IPS-18c (cell line): ENCODE results near the gene ASIC3.
A peak's percentile ranks its signal among the peaks of the same experiment; 100 is the strongest.

Experiments
- H3K4me3 ChIP-seq: 2 replicates; pipeline ENCODE4 v1.7.0; 2013; ENCODE audit warnings: low read depth, mild to moderate bottlenecking, low read length, moderate library complexity; ENCODE audit not compliant: insufficient read depth
- H3K9me3 ChIP-seq: one replicate; pipeline ENCODE4 v1.6.1; 2013; ENCODE audit warnings: mild to moderate bottlenecking, low read length, moderate library complexity; ENCODE audit not compliant: control insufficient read depth, insufficient read depth

ASIC3 gene

DNA sequence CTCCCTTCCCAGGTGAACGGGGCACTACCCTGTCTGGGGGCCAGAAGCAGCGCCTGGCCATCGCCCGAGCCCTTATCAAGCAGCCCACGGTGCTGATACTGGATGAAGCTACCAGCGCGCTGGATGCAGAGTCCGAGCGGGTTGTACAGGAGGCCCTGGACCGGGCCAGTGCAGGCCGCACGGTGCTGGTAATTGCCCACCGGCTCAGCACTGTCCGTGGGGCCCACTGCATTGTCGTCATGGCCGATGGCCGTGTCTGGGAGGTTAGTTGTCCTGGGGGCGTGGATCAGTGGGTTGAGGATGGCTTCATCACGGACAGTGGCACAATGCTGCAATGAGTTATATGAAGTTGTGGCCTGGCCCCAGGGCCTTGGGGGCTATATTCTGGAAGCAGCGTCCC is 4.4 kb upstream of the ASIC3 start:
- Histone ChIP-seq H3K9me3 (no peaks in the 10 kb centered on the region), H3K4me3 (no peak overlapping the region)

DNA sequence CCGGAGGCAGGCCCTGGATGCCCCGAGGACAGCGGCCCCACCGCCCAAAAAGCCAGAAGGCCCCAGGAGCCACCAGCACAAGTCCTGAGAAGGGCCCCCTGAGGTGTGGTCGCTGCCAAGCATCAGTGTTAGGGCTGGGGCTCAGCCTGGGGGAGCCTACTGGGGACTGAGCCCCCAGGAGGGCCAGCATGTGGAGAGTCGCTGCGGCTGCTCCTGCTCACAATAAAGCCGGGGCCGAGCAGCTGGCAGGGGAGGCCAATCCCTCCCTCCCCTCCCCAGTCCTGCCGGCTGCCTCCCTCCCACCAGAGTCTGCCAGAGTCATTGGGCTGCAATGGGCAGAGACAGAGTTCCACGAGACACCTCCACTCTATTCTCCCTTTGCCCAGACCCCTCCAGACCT is 3.1 kb upstream of the ASIC3 start:
- Histone ChIP-seq H3K4me3 (no peak overlapping the region), H3K9me3 (no peaks in the 10 kb centered on the region)

DNA sequence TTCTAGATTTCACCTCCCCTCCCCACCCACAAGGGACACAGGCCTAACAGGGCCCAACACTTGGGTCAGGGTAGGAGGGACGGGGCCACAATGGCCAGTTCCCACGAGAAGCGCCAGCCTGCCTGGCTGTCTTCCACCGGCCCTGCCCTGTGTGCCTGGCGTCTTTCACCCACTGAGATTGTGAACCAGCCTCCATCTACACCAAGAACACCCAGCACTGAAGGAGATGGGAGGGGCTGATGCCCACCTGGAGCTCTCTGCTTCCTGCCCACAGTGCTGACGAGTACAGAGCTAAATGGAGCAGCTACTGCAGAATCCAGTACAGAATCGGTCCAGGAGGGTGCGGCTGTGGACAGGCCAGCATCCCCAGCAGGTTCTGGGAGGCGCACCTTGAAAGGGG is 2.4 kb upstream of the ASIC3 start:
- H3K4me3 ChIP-seq = no peak overlapping the region
- H3K9me3 ChIP-seq = no peaks in the 10 kb centered on the region

DNA sequence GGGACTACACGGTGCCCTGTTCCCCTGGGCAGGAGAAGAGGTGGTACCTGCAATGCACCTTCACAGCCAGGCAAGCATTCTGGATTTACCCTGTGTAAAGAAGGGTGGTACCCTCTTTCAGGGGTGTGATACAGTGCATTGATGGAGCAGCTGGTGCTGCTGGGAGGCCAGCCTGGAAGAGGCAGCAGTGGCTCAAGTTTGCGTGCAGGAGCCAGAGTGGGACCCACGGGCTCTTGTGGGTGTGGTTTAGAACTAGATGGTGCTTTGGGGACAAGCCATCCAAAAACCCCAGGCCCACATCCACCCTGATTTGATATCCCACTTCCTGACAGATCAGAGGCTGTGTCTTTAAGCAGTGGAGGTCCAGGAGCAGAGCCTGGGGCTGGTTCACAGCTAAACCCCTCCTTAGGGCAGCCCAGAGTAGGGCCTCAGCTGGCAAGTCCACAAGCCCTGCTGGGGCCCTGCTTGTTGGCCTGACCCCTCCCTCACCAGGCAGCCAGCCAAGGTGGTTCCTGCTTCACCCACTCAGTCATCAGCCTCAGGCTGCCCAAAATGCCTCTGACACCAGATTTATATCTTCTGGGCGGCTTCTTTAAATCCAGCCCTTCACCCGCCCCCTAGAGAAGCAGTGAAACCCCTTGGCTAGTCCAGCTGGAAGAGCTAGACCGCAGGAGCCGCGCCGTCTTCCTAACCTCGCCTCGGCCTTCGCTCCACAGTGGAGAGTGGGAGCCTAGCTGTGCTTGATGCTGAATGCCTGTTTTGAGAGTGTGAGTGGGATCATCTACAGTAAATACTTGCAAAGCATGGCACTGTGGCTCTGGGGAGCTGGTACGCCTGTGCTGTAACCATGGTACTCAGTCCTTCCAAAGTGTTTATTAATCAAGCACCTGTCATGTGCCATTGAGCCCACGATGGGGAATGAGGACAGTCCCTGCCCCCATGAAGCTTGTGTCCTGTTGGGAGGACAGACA is 1.4 kb upstream of the ASIC3 start:
- H3K9me3 ChIP-seq = no peaks in the 10 kb centered on the region
- no peak overlapping the region for H3K4me3 ChIP-seq

DNA sequence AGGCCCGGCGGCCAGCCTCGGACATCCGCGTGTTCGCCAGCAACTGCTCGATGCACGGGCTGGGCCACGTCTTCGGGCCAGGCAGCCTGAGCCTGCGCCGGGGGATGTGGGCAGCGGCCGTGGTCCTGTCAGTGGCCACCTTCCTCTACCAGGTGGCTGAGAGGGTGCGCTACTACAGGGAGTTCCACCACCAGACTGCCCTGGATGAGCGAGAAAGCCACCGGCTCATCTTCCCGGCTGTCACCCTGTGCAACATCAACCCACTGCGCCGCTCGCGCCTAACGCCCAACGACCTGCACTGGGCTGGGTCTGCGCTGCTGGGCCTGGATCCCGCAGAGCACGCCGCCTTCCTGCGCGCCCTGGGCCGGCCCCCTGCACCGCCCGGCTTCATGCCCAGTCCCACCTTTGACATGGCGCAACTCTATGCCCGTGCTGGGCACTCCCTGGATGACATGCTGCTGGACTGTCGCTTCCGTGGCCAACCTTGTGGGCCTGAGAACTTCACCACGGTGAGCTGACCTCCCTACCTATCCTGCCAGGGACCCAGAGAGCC is 656 bp downstream of the ASIC3 start:
- Histone ChIP-seq H3K9me3 (no peaks in the 10 kb centered on the region), H3K4me3 (no peak overlapping the region)

DNA sequence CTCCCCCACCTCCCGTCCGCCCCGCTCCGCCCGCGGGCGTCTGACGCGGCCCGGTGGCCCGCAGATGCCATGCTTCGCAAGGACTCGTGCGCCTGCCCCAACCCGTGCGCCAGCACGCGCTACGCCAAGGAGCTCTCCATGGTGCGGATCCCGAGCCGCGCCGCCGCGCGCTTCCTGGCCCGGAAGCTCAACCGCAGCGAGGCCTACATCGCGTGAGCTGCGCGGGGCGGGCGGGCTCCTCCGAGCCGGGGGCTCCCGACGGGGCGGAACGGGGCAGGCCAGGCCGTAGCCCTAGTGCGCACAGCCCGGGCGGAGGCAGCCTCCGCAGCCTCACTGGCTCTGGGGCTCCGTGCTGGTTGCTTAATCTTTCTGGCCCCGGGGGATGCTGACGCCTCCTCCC is 2.8 kb downstream of the ASIC3 start:
- no peaks in the 10 kb centered on the region for H3K9me3 ChIP-seq
- no peak overlapping the region for H3K4me3 ChIP-seq

DNA sequence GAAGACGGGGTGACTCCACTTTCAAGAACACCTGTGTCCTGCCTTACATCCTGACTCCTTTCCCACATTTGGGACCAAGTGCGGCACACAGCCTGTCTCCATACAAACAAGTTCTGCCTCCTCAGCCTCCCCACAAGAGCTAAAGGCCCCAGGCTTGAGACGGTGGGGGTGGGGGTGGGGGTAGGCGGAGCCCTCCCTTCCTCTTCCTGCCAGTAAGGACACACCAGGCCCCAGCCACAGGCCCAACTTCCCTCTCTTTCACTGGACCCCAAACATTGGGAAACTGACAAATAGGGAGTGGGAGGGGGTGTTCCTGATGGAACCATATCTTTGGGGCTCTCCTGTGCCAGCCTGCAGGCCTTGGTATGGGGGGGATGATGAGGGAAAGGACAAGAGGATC is 4.8 kb downstream of the ASIC3 start:
- no peak overlapping the region for H3K4me3 ChIP-seq

DNA sequence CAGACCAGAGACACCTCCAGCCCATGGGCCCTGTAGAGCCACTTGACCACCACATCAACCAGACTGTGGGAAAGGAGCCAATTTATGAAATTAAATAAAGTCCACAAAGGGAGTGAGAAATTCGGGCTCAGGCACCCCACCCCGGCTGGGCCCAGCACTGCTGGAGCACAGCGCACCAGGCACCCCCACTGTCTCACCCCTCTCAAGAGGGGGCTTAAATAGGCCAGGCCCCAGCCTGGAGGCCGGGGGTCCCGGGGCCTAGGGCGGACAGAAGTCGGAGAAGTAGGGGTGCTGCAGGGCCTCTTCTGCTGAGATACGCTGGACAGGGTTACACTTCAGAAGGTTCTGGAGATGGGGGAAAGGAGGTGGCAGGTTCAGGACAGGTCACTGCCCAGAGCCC is 5.4 kb downstream of the ASIC3 start:
- H3K4me3 ChIP-seq = no peak overlapping the region
- H3K9me3 ChIP-seq = no peaks in the 10 kb centered on the region

More for the DNA sequence above, 4.8 kb downstream of the ASIC3 start:
- no peaks in the 10 kb centered on the region for H3K9me3 ChIP-seq

DNA sequence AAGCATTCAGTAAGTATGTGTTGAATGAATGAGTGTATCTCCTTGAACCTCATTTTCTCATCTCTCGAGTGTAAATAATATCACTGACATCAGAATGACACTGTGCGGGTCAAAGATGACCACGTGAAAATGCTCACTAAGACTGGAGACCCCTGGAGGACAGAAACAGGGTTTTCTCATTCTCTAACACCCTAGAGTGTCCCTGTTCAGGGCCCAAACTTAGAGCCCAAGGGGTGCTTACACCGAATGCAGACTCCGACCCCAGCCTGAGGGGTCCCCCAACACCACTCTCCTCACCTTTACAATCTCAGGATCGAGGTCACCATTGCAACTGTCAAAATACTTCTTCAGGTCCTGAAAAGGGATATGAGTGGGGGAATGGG is 7.9 kb downstream of the ASIC3 start:
- Histone ChIP-seq H3K9me3 (peaks cover 2% of the 10 kb centered on the region), H3K4me3 (peak overlapping the region; percentile 56; the same call in 1 of the 2 replicates)

DNA sequence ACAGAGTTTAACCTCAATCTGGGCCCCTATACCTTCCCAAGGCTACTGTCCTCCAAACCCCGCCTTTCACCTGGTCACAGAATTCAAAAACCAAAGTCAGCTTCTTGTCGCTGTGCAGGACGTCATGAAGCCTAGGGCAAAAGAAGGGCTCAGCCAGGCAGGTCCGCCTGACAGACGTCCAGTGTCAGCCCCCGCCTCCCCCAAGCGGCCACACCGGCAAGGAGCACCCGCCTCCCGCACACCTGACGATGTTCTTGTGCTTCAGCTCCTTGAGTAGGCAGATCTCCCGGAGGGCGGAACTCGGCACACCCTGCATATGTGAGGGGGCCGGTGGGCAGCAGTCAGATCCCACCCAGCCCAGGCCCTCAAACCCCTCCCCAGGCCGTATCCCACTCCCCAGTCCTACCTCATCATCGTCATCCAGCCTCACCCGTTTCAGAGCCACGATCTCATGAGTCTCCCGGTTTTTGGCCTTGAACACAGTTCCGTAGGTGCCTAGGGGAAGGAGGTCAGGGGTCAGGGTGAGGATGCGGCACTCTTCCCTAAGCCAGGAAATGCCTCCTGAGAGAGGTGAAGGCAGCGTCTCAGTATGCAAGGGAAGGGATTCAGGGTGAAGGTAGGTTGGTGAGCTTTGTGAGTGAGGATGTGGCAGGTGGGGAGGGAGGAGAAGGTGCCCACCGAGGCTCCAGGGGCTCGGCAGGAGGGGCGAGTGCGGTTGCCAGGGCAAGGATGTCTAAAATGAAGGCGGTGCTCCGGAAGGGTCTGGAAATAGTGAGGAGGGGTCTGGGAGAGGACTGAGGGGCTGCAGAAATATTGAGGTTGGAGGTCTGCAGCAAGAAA is 8.6 kb downstream of the ASIC3 start:
- Histone ChIP-seq H3K9me3 (peaks cover 2% of the 10 kb centered on the region), H3K4me3 (peak overlapping the region; percentile 56)

DNA sequence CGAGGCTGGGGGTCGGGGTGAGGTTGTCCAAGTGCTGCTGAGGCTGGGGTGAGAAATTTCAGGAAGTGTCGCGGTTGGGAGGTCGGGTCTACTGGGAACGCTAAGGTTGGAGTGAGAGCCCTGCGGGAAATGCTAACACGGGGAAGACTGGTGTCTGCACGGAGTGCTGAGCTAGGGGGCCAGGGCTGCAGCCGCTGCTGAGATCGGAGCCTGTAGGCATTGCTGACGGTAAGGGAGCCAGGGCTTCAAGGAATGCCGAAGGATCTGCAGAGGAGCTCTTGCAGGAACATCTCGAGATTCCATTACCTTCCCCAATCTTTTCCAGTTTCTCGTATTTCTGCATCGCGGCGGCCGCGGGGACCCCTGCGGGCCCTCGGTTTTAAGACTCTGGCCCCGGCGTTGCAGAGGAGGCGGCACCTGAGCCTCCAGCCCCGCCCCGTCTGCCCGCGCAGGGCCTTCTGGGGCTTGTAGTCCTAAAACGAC is 9.2 kb downstream of the ASIC3 start, which contains the start of gene CDK5:
Gene CDK5 (minus strand): TSS at position 392 of the 483 bp plus-strand sequence. CDS start 49 bp downstream, at position 343.
- Histone ChIP-seq H3K4me3 (peak within 1 kb of the TSS; percentile 79), H3K9me3 (peaks cover 2% of the 10 kb centered on the region)

DNA sequence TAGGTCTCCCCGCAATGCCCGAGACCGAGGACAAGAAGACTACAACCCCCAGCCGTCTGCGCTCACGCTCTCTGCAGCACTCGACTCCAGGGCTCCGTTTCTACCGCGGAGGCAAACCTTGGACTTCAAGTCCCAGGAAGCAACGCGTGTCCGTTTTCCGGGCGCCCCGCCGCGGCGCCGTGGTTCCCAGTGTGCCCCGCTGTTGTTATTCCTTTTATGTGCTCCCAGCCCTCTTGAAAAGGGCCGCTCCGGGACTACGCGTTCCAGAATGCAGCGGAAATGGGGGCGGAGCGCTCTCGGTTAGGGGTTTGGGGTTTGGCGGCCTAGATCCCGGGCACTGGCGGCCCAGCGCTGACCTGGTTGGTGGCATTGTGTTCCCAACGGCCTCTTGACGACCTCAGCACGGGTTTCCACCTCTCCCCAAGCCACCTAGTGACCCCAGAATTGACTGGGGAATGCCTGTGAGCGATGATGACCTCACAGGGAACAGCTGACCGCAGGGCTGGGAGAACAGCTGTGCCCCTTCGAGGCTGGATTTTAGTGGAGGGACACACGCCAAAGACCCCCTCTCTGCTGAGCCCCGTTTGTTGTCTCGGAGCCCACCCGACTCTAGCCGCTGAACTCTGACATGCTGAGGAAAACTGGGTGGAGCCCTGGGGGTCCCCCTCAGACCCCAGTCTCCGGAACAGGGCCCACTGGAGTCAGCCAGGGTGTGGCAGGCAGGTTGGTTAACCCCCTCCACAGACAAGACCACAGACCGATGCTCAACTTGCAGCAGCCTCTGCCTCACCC is 9.9 kb downstream of the ASIC3 start:
- H3K9me3 ChIP-seq = peaks cover 2% of the 10 kb centered on the region

DNA sequence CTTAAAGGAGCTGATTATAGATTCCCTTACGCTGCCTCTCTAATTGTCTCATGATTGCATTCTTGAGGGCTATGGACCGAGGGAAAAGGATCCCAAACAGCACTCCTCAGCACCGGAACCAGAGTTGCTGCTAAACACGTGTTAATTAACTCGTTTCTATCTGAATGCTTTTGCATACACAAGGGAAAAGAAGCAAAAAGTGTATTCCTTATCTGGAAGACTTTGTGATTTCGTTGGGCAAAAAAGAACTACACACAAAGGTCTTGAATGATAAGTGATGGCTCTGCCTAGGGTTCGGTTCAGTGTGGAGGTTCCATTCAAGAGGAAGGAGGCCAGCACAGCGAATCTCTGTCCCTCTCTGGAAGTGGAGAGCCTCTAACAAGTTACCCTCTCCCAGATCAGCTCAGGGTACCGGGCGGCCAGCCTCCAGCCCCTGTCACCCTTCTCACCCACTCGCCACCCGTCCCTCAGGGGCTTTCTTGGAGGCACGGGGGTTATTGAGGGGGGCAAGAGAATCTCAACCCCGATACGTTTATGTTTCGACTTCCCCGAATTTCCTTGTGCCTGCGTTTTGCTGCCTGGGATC is 10.5 kb downstream of the ASIC3 start:
- Histone ChIP-seq H3K9me3 (peaks cover 2% of the 10 kb centered on the region), H3K4me3 (peak overlapping the region; percentile 79)

More for the DNA sequence above, 9.9 kb downstream of the ASIC3 start:
- peak overlapping the region; percentile 79 for H3K4me3 ChIP-seq

DNA sequence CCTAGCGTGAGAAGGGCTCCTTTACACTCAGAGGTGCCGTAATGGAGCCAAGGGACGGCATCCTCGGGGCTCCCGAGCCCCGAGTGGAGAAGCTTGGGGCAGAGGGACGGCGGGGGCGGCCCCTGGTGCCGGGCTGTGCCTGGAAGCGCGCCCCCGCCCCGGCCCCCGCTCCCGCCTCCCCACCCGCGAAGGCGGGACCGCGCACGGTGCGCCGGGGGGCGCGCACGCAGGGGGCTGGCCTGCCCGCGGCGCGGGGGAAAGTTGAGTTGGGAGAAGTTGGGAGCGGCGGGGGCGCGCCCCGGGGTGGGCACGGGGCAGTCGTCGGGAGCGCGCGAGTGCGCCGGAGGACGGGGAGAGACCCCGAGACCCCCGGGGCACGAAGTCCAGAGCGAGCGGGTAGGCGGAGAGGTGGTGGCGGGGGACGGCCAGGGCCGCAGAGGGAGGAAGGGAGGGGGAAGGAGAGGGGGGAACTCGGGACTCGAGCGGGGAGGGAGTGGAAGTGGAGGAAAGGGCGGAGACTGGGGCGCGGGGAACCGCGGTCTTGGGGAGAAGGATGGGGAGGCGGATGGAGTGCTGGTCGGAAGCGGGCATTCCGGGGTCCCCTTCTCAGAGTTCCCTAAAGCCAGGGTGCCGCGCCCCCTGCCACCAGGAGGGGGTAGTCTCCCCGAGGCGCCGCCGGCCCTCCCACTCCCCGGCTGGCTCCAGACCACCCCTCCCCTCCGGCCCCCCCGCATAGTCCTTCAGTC is 11.2 kb downstream of the ASIC3 start, which contains the start of gene SLC4A2:
Gene SLC4A2 (plus strand): TSS at position 223 of the 746 bp plus-strand sequence. CDS start 2,399 bp downstream, outside the sequence.
- Histone ChIP-seq H3K4me3 (peak within 1 kb of the TSS; percentile 79), H3K9me3 (peaks cover 2% of the 10 kb centered on the region)

DNA sequence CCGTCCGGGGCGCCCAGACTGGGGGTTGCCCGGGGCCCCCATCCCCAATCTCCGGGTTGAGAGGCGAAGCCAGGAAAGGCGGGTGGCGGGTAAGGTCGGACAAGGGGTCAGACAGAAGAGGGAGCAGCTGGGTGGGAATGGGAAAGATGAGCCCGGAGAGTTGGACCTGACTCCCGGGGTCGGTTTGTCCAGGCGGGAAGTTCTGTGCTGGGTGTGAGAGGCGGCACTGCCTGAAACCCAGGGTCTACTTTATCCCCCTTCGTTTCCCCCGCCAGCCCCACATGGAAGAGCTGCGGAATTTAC is 11.7 kb downstream of the ASIC3 start:
- H3K4me3 ChIP-seq = peak overlapping the region; percentile 79
- H3K9me3 ChIP-seq = peaks cover 2% of the 10 kb centered on the region
